HFF-Myc (cell line): ENCODE measurements around the gene BCAS3.
"Not testable (repeated sequence)": the region's sequence is repeated elsewhere in the genome, so short reads cannot be mapped to it uniquely, and the experiment has no call there.

ENCODE experiments used
- DNase-seq: peaks from one replicate; pipeline ENCODE4 v3.0.0-alpha.2; 2011; ENCODE audit warnings: low read depth; ENCODE audit errors: extremely low read depth
- H3K4me3 ChIP-seq: replicated peaks from 2 replicates; pipeline ENCODE4 v1.5.1; 2011; ENCODE audit warnings: low read depth, mild to moderate bottlenecking, control low read depth, low read length
- TF ChIP-seq, protein P1 (sequence below): IDR thresholded peaks from 2 replicates; pipeline ENCODE4 v1.5.1; 2012; ENCODE audit warnings: mild to moderate bottlenecking, low read depth, low read length, control low read depth; ENCODE audit errors: missing control alignments

The BCAS3 gene

DNA sequence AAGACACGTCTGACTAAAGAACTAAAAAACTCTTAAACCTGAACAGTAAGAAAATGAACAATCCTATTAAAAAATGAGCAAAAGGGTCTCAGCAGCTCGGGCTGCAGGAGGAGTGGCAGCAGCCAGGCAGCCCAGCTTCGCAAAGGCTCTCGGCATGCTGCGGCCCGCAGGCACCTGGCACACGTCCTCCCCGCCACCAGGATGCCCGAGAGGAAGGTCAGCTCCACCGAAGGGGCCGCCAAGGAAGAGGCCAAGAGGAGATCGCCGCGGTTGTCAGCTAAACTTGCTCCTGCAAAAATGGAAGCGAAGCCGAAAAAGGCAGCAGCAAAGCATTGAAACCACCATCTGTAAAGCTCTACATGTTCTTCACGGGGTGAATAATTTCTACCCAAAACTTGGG lies 173.5 kb downstream of the BCAS3 start:
- no peak overlapping the region for H3K4me3 ChIP-seq
- TF ChIP-seq, protein P1, sequence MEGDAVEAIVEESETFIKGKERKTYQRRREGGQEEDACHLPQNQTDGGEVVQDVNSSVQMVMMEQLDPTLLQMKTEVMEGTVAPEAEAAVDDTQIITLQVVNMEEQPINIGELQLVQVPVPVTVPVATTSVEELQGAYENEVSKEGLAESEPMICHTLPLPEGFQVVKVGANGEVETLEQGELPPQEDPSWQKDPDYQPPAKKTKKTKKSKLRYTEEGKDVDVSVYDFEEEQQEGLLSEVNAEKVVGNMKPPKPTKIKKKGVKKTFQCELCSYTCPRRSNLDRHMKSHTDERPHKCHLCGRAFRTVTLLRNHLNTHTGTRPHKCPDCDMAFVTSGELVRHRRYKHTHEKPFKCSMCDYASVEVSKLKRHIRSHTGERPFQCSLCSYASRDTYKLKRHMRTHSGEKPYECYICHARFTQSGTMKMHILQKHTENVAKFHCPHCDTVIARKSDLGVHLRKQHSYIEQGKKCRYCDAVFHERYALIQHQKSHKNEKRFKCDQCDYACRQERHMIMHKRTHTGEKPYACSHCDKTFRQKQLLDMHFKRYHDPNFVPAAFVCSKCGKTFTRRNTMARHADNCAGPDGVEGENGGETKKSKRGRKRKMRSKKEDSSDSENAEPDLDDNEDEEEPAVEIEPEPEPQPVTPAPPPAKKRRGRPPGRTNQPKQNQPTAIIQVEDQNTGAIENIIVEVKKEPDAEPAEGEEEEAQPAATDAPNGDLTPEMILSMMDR, result no peak
- no peak for DNase-seq

DNA sequence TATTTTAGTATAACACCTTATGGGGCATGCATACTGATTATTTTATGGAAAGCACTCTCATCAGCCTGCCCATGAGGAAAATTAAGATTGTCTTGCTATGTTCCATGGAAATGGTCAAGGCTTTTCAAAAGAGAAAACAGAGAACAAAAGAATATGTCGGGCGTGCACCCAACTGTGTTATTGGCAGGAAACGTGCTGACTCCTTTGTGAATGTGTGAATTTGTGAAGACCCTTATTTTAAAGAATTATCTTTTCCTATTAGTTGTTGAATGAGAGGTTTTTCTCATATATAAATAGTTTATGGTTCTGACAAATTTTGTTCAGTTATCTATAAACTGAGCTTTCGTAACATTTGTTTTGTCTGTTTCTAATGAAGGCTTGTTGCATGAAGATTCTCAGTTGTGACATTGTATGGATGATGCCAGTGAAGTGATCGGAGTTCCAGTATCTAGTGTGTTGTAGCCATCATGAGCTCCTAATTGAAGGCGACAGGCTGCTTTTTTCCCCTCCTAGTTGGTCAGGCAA lies 180.0 kb downstream of the BCAS3 start:
- DNase-seq, result no peak
- TF ChIP-seq, protein P1, result no peak

DNA sequence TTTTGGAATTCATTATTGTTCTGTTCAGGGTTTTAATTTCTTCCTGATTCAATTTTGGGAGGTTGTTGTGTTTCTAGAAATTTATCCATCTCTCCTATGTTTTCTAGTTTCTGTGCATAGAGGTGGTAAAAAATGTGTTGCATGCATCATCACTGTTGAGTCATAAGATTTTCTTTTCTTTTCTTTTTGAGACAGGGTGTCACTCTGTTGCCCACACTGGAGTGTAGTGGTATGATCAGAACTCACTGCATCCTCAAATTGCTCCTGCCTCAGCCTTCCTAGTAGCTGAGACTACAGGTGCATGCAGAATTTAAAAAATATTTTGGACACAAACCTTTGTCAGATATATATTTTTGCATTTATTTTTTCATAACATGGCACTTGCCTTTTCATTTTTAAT lies 184.8 kb downstream of the BCAS3 start:
- DNase-seq, result no peak
- TF ChIP-seq, protein P1, result no peak

More for the DNA sequence above, 180.0 kb downstream of the BCAS3 start:
- H3K4me3 ChIP-seq, result no peak overlapping the region

DNA sequence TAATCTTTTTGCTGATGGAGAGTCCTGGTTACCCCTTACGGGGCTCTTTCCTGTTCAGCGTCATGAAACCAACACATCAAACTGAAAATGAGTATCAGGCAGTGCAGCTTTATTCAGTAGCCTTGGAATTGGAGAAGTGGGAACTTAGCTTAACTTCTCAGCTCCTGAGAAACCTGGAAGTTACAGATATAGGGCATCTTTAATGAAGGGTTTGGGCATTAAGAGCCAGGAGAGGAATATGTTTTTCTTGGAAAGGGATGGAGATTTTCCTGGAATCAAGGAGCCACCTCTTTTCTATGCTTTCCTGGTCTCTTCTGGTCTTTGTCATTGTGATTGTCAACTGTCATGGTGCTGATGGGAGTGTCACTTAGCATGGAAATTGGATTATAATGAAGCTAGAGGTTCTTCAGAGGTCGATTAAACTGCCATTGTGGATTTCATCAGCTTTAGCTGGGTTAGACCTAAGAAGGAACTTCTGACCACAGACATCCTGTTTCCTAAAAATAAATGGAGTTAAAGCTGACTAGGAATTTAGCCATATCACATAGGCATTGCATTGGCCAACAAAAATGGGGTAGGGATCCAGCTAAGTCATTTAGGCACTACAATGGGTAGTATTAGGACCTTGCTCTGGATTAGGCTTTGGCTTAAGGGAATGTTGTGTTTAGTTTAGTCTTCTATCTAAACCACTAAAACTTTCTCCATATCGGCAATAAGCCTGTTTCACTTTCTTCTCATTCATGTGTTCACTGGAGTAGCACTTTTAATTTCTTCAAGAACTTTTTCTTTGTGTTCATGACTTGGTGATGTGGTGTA lies 186.4 kb downstream of the BCAS3 start:
- H3K4me3 ChIP-seq, result no peak overlapping the region
- TF ChIP-seq, protein P1, result no peak
- DNase-seq, result no peak

More for the DNA sequence above, 184.8 kb downstream of the BCAS3 start:
- H3K4me3 ChIP-seq, result no peak overlapping the region

DNA sequence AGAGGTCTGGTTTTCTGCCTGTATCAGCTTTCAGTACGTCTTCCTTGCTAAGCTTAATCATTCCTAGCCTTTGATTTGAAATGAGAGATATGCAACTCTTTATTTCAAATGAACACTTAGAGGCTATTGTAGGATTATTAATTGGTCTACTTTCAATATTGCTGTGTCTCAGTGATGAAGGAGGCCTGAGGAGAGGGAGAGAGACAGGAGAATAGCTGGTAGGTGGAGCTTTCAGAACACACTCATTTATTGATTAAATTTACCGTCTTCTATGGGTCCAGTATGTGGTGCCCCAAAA lies 187.0 kb downstream of the BCAS3 start:
- H3K4me3 ChIP-seq, result no peak overlapping the region
- TF ChIP-seq, protein P1, result no peak
- DNase-seq, result no peak

DNA sequence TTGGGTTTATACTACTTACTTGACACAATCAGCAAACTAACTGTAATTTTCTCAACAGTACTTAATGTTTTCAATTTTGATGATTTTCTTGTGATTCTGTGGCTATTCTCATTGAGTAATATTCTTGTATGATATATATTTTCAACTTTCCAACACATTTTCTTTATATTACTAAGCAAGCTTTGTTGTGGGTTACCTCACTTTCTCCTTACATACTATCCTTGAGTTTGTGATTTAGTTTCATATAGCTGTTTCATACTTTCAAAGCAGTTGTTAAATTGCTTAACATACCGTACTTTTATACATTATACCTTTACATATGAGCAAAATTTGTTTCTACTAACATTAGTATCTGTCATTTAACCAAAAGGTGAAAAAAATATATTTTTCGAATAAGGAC lies 197.1 kb downstream of the BCAS3 start:
- no peak overlapping the region for H3K4me3 ChIP-seq
- TF ChIP-seq, protein P1, result no peak
- no peak for DNase-seq

DNA sequence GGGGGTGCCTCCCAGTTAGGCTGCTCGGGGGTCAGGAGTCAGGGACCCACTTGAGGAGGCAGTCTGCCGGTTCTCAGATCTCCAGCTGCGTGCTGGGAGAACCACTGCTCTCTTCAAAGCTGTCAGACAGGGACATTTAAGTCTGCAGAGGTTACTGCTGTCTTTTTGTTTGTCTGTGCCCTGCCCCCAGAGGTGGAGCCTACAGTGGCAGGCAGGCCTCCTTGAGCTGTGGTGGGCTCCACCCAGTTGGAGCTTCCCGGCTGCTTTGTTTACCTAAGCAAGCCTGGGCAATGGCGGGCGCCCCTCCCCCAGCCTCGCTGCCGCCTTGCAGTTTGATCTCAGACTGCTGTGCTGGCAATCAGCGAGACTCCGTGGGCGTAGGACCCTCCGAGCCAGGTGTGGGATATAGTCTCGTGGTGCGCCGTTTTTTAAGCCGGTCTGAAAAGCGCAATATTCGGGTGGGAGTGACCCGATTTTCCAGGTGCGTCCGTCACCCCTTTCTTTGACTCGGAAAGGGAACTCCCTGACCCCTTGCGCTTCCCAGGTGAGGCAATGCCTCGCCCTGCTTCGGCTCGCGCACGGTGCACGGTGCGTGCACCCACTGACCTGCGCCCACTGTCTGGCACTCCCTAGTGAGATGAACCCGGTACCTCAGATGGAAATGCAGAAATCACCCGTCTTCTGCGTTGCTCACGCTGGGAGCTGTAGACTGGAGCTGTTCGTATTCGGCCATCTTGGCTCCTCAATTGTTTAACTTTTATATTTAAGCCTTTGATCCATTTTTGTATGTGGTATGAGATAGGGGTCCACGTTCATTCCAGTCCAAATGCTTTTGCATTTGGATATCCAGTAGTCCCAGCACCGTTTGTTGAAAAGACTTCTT lies 209.3 kb downstream of the BCAS3 start:
- H3K4me3 ChIP-seq, DNase-seq: not testable (repeated sequence)
